GM18526 (cell line): ENCODE data around the gene REPS2.

ENCODE experiments used
- POLR2A ChIP-seq: IDR thresholded peaks from 3 replicates; pipeline ENCODE4 v1.6.1; 2011; ENCODE audit not compliant: insufficient read length; ENCODE audit errors: extremely low read depth

REPS2 gene

GRCh38 chrX:17017134-17017533 is 70.7 kb downstream of the REPS2 start:
- no peak for TF ChIP-seq POLR2A

- no peak for TF ChIP-seq POLR2A
Observed at GRCh38 chrX:17020356-17020755, 73.9 kb downstream of the REPS2 start.

DNA sequence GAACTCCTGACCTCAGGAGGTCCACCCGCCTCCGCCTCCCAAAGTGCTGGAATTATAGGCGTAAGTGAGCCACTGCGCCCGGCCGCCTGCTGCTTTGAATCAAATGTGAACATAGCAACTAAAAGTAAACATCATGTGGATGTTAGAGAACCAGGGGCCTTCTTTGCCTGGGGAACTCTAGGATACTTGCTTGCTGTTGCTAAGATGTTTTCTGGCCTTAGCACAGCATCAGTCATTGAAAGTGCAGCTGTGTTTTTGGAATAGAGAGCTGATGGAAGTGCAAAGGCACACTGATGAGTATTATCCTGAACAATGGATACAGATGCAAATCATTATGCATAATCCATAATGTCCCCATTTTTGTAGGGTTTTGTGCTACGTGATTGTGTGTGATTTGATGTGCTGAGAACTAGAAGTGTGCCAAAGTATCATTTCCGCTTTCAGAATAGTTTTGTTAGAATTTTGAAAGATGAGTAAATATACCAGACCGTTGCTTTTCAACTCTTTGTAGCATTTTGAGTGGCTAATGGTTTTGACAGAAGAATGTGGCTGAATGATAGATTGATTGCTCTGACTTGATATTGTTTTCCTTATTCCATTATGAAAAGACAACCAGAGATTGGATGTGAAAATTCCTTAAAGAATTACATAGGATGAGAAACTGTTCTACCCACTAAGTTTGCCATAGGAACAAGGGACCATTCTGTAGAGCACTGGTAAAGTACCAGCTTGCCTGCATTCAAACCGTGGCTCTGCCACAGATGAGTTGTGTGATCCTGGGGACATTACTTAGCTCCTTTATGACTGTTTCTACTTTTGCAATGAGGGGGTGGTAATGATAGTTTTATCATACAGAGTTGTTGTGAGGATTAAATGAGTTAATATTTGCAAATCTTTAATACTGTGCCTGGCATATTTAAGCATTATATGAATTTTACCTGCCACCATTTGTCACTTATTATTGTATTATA is 74.7 kb downstream of the REPS2 start:
- TF ChIP-seq POLR2A = no peak

DNA sequence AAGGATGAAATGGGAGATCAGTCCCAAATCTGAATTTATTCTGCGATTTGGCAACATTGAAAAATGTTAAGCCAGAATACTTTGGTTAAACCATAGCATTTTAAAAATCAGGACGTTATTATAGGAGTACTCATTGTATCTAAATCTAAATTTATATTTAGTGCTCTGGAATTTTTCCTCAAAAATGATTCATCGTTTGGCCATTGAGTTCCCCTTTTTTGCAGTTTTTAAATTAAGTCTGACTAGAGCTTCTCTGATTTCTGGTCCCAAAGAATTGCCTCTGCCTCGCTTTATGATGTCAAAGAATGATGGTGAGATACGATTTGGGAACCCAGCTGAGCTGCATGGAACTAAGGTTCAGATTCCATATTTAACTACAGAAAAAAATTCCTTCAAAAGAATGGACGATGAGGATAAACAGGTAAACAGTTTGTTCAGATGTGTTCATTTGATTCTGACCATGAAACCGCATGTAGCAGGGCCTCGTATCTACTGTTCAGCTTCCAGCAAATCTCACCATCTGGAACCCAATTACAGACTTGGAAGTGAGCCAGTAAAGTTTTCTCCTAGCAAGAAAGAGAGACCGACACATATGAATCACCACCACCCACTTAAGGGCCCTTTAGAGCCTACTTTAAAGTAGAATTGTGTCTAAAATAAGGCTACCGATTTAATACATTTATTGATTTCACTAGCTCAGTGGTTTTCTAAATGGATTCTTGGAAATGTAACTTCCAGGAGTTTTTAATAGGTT is 75.6 kb downstream of the REPS2 start:
- TF ChIP-seq POLR2A = no peak

DNA sequence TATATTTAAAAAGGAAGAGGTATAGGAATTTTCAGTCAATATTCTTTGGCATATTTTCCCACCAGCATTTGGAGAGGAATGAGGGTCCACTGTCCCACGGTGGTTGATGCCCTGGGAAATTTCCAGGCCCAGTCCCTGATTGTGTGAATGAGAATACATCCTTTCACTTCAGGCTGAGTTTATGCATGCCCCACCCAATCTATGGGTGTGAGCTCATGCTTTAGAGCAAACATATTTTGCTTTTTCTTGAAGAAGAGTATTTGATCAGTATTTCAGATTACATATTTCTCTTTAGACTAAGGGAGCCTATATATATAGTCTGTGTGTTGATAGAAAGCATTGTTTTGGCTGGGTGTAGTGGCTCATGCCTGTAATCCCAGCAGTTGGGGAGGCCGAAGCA is 77.2 kb downstream of the REPS2 start:
- no peak for TF ChIP-seq POLR2A

GRCh38 chrX:17024886-17025285 is 78.4 kb downstream of the REPS2 start:
- no peak for TF ChIP-seq POLR2A

DNA sequence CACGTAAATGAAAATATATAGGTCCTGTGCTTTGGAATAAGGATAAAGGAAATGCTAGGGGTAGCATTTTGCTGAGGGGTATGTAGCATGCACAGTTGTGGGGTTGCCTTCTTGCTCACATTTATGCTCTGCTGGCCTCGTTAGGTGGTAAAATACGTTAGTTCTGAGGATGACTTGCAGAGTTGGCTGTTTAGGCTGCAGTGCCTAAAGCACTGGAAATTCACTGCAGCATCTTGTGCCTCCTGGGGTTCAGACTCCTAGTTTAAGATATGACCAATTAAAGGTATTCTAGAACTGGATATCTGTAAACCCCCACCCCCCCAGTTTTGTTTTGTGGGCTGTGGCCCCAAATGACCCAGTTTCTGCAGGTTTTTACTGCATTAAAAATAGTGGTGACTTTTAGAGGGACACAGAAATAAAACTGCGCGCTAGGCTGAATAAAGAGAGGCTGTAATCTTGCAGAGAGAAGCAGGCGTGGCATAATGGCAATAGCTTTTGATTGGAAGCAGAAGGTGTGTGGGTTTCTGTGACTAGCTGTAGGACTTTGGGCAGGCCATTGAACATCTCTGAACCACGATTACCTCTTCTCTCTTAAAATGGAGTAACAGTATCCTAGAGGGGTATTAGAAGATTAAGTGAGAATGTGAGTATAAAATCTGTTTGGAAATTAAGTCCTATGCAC is 79.3 kb downstream of the REPS2 start:
- TF ChIP-seq POLR2A = no peak

- TF ChIP-seq POLR2A = no peak
Observed at GRCh38 chrX:17027931-17028330, 81.5 kb downstream of the REPS2 start.

DNA sequence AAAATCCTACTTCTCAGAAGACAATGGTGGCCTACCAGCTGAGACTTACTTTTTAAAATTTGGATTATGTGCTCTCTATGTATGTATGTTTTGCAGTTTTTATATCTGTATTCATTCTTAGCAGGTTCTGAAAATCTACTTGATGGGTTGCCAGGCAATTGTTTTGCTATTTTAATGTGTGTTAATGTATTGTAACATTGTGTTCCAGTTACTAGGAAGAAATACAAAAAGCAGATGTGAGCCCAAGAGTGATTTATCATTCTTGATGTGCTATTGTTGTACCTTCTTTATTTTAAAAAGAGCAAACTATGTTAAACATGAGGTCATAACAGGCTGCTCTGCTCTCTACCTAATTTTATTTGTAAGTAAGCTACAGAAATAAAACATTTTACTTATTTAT is 81.9 kb downstream of the REPS2 start:
- TF ChIP-seq POLR2A = no peak

- TF ChIP-seq POLR2A = no peak
Observed at GRCh38 chrX:17030092-17030491, 83.6 kb downstream of the REPS2 start.

DNA sequence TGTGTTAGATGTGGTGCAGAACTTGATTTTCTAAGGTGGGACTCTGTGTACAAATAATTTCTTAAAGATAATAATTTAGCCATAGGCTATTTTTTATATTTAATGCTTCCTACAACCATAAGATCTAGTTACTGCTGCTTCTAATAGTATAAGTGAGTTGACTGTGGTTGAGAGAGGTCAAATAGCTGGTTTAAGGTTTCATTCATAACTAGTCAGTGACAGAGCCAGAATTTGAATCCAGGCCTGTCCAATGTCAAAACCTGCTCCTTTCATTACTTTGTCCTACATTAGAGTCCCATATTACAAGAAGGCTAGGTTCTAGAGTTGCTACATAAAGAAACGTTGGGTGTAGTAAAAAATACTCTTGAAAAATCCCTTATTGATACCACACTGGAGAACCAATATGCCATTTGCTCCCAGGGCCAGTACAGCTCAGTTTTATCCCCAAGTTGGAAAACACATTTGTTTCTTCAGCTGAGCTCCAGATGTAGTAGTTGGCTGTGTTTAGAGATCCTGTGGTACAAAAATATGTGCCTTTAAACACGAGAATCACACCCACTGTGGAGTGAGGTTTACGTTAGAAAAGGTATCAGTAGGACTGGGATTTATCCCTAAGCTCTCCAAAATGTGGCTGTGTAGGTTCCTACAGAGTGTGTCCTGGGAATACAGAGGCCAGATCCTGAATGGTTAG is 84.3 kb downstream of the REPS2 start:
- no peak for TF ChIP-seq POLR2A

DNA sequence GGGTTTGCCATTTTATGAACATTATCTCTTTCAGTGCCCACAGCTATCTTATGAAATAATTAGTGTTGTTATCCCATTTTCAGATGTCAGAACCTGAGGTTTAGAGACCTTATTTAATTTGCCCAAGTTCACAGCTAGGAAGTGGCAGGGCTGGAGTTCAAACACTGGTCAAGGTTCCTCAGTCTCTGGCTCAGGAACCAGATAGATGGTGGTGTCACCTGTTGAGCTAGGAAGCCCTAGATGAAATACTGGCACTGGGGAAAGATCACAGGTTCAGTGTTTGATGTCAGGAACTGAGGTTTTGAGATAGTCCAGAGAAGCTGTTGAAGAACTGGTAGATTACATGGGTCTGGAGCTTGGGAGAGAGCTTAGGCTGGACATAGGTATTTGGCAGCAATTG is 85.4 kb downstream of the REPS2 start:
- TF ChIP-seq POLR2A = no peak

DNA sequence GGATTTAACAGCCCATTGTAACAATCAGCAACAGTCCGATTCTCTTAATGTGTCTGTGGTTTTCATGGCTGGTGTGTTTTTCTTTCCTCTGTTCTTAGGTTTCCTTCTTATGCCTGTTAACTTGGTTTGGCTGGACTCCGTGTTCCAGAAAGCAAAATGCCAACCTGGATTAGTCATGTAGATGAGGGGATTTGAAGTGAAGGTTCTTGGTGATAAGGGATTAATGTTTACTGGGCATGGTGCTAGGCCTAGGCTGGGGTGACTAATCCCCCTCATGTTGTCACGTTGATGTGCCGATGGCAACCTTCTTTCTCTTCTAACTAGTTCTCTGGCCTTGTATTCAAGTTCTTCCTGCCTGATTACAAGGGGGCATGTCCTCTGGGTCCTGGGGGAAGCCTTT is 85.9 kb downstream of the REPS2 start:
- no peak for TF ChIP-seq POLR2A

GRCh38 chrX:17033225-17033624 is 86.8 kb downstream of the REPS2 start:
- no peak for TF ChIP-seq POLR2A

DNA sequence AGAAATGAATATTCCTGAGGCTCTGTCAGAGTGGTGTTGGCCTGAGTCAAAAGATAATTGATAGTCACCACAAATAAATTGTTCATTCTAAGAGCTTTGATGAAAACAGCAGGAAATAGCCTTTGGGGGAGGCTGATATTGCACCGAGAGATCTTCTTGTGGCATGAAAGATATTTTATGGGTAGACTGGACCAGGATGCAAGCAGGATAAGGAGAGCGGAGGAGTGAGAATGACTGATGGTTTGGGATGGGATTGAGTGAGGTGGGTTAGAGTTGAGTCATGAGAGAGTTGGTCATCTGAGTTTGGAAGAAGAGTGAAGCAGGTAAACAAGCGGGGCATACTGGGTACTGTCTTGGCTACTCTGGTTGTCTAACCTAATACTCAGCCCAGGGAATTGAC is 88.7 kb downstream of the REPS2 start:
- TF ChIP-seq POLR2A = no peak
